NOMO-1 treated with dmso at 0.1 percent for 144 hours (cell line): ENCODE data around the gene WHRN.

Source experiments
- DNase-seq: peaks from one replicate; lab custom pipeline; 2025; ENCODE audit not compliant: unreplicated experiment; lab: John Stamatoyannopoulos, UW

WHRN gene

GRCh38 chr9:114451707-114452031, 53.6 kb downstream of the WHRN start:
- DNase-seq = no peak

DNA sequence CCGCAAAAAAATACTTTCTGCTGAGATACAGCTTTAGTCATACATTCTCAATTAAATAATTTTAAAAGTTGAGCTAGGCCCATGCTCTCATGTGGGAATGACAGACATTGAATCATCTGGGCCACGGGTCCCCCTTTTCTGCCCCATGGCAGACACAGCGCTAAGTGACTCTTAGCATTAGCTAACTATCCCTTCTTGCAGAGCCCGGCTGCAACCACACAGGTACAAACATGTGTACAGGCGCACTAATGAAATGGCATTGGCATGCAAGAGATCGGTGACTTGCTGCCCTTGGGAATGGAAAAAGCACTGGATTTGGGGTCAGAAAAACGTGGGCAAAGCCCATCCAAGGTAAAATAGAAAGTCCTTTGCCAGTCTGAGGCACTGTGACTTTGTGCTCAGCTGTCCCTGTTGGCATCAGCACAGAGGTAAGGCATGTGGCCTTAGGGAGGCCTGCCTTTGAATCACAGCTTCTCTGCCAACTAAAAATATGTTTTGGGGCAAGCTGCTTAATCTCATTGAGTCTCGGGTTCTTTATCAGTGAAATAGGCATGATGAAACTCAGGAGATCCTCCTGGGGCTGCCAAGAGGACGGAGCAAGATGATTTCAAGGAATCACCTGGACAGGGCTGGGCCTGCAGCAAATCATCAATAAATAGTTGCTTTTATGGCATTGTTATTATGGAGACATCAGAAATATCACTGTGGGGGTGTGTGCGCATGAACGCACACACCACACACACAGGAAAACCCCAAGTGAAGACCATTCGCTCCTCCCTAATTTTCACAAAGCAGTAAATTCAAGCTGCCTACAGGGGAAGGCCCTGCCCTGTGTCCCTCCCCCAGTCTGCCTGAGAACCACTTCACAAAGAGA, 54.2 kb downstream of the WHRN start:
- DNase-seq = no peak

- no peak for DNase-seq
Measured at GRCh38 chr9:114450181-114450580, 55.1 kb downstream of the WHRN start.

GRCh38 chr9:114449236-114449635, 56.0 kb downstream of the WHRN start:
- no peak for DNase-seq

GRCh38 chr9:114448706-114449105, 56.6 kb downstream of the WHRN start:
- no peak for DNase-seq

DNA sequence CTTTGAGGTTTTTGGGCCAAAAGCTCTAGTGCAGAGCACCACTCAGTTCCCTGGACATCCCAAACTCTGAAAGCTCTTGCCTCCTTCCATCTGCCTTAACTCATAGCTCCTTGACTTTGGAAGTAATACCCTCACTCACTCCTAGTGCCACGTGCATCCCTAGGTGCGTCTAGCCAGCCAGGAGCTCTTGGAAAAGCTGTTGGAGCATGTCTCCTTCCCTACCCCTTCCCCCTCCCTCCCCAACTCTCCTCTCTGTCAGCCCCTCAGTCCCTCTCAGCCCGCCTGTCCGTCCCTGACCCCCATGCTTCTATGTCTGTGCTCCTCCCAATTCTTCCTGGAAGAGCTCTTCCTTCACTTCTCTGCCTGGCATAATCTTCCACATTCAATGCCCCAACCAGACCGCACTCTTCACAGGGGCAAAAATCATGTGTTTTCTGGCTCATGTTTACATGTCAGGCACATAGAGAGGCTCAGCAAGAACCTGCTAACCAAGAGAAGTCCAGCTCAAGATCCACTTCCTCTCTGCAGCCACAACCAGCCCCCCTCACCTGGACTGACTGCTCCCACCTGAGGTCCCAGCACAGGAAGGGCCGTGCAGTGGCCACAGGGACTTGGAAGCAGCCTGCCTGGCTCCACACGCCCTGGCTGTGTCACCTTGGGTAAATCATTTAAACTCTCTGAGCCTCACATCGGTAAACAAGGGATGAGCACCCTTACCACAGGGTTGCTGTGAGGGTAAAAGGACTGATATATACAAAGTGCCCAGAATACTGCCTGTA, 58.4 kb downstream of the WHRN start:
- DNase-seq = no peak

DNA sequence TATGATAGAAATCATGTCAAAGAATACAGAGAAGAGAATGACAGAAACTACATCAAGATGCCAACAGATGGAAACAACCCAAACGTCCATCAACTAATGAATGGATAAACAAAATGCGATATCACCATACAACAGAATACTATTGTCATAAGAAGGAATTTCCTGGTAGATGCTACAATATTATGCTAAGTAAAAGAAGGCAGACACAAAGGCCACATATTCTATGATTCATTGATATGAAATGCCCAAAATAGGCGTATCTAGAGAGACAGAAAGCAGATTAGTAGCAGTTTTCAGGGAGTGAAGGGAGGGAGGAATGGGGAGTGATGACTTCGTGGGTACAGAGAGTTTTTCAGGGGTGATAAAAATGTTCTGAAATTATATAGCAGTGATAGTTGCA, 59.2 kb downstream of the WHRN start:
- no peak for DNase-seq

GRCh38 chr9:114445616-114446015, 59.7 kb downstream of the WHRN start:
- no peak for DNase-seq

DNA sequence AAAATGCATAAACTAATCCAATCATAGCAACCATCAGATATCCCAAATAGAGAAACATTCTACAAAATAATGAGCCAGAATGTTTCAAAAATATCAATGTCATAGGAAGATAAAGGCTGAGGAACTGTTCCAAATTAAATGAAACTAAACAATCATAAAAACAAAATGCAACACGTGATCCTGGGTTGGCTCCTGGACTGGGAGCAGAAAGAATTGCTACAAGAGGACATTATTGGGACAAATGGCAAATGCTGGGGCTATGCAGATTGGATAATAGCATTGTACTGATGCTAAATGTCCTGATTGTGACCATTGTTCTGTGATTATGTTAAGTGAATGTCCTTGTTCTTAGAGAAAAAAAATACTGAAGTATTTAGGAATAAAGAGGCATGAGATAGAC, 63.3 kb downstream of the WHRN start:
- no peak for DNase-seq

GRCh38 chr9:114437401-114437893, 67.8 kb downstream of the WHRN start:
- no peak for DNase-seq

DNA sequence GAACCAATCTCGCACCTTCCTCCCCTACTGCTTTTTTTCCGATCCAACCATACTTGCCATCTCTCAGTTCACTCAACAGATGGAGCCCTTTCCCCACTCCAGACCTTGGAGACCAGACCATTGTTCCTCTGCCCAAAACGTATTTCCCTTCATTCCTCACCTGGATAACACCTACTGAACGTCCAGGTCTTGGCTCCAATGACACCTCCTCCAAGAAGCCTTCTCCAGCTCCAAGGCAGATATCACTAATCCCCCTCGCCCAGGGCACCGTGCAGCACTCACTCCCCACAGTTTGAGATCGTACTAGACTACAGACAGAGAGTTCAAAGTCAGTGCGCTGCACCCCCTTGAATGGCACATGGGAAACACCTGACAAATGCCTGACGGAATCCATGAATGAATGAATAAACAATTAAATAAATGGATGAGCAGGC, 70.4 kb downstream of the WHRN start:
- no peak for DNase-seq

DNA sequence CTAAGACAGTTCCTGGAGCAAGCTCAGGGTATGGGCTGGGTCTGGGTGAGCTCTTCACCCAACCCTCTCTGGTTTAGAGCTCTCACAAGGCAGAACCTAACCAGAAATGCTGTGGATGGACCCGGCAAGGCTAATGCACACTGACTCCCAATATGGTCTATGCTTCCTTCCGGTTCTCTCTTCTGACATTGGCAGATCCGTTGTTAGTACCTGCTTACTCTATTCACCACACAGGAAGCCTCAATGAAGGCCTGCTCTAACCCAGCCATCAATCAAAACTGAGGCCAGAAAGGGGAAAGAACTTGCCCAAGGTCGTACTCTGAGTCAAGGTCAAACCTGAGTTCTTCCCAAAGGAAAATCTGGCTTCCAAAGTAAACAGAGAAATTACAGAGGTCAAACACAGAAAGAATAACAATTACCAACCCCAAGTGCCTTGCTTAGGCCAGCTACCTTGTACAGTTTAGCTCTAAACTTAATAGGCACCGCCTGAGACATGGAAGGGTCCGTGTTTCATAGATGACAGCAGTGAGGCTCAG, 71.5 kb downstream of the WHRN start:
- no peak for DNase-seq

GRCh38 chr9:114433086-114433485, 72.2 kb downstream of the WHRN start:
- no peak for DNase-seq

DNA sequence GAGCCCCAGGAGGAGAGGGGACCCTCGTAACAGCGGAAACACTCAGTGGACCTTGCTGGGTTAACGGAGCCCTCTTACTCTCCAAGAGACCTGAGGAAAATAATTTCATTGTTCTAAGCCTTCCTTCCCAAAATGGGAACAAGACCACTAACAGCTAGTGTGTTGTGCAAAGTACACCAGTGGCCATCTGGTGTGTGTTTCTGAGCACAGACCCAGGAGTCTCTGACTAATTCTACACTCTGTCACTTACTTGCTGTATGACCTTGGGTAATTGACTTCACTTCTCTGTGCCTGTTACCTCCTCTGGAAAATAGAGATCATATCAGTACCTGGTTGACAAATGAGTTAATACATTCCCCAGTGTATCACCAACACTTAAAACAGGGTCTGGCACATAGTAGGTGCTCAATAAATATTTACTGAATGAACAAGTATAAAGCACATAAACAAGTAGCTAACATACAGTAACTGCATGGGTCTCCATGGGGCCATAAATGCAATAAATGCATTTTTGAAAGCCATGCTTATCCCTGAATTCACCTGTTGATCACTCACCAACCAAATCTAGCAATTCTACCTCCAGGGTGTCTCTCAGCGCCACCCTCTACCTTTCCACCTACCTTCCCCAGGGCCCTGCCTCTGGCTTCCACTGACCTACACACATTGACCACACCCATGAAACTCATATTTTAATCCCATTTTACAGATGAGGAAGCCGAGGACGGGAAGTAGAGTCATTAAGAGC, 72.8 kb downstream of the WHRN start:
- DNase-seq = no peak

DNA sequence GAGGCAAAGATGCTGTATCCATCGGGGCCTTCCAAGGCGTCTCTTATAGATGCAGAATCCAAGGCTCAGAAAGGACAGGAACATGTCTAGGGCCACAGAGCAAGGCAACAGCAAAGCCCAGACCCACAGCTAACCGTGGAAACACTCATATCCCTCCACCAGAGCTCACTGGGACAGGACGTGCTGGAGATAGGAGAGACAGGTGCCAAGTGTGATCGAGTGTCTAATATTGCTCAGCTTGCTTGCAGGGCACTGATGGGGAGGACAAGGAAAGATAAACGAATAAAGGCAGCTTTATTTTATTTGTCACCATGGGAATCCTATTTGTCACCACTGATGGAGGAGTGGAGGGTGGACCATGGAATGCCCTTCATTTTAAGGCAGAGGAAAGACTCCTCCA, 73.5 kb downstream of the WHRN start:
- no peak for DNase-seq

- DNase-seq = no peak
Measured at GRCh38 chr9:114431003-114431402, 74.3 kb downstream of the WHRN start.

GRCh38 chr9:114430457-114430856, 74.8 kb downstream of the WHRN start:
- DNase-seq = no peak

DNA sequence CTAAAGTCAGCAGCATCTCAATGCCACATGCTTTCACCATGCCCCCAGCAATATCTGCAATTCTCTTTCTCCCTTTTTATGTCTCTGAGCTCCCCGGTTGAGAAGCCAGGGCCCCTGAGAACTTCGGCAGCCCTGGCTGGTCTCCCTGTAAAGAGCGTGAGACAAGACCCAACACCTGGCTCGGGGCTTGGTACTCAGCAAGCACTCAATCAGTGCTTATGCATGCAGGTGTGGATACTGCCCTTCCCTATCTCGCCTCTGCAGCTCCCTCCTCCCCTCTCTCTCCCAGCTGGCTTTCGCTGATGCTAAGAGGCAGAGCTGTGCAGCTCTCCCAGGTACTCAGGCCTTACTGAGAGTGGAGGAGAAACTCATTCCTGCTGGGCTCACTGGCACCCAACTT, 75.8 kb downstream of the WHRN start:
- no peak for DNase-seq

DNA sequence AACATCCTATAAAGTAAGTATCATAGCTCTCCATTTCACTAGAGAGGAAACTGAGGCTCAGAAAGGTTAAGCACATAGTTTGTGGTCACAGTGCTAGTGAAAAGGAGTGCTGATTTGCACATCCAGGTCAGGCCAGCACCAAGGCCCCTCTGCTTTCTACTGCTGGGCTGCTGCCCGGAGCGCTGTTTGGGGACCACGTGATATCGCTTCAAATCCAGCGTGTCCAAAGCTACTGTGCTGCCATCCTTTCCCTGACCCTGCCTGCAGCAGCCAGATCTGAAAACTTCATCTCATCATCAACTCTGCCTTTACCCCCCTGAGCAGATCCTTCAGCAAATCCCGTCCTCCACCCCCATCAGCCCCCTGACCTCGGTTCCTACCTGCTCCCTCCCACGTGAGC, 76.8 kb downstream of the WHRN start:
- no peak for DNase-seq

DNA sequence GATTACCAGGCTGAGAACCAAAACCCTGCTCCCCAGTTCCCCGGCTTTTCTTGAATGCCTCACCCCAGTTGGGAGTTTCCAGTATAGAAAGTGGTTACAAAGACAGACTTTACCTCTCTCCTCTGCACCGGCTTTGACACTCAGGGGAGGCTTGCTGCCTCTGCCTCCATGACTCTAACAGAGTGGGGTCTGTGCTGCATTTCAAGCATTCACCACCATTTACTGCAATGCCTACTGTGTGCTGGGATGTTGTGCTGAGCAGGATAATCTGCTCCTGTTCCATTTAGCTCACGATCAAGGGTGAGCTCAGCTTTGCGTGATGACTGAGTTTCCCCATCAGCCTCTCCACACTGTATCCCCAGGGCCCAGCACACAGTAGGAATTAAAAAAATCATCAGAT, 77.6 kb downstream of the WHRN start:
- DNase-seq = no peak
